Uterus (tissue), 4 donors: ENCODE data around the gene NDUFS2. TPM values are rescaled to one million over a fixed set of nuclear protein-coding genes. Genes with fewer than 3 reads are reported as not detected.

ENCODE experiments used
- DNase-seq, 2 donors: peaks; one replicate each; pipeline ENCODE4 v3.0.0-alpha.2; 2019 to 2020
- H3K27ac ChIP-seq, 2 donors: fragments of 200-600 bp; sonication (generic); 1 replicate in 1 of 2; 2 replicates in 1 of 2; pipeline ENCODE4 v1.5.1; 2016 to 2018
- H3K27me3 ChIP-seq, 2 donors: fragments of 200-600 bp; sonication (generic); one replicate each; pipeline ENCODE4 v1.5.1; 2018 to 2019; ENCODE audit warnings: control low read depth in 1 of 2
- H3K36me3 ChIP-seq, 2 donors: fragments of 200-600 bp; sonication (generic); one replicate each; pipeline ENCODE4 v1.5.1; 2019; ENCODE audit warnings: control low read depth in 1 of 2
- H3K4me1 ChIP-seq, 2 donors: fragments of 200-600 bp; sonication (generic); one replicate each; pipeline ENCODE4 v1.5.1; 2018 to 2019; ENCODE audit warnings: control low read depth in 1 of 2
- H3K4me3 ChIP-seq, 2 donors: fragments of 200-600 bp; sonication (generic); 1 replicate in 1 of 2; 2 replicates in 1 of 2; pipeline ENCODE4 v1.5.1; 2018 to 2019; ENCODE audit warnings: mild to moderate bottlenecking in 1 of 2
- H3K9me3 ChIP-seq, 2 donors: fragments of 200-600 bp; sonication (generic); one replicate each; pipeline ENCODE4 v1.5.1; 2019; ENCODE audit warnings: control low read depth in 1 of 2
- POLR2A ChIP-seq, 2 donors: fragments of 450-650 bp; IDR thresholded peaks; one replicate each; pipeline ENCODE4 v1.6.1; 2016; ENCODE audit warnings: antibody characterized with exemption in 2 of 2, mild to moderate bottlenecking in 1 of 2, moderate library complexity in 1 of 2
- intact Hi-C: fragments of 100-400 bp; cut with DNase I; formaldehyde crosslinking; loops from one replicate; pipeline ENCODE4 v1.15.1; 2023; ENCODE audit warnings: low total_unique reads
- total RNA-seq, 4 donors: library from RNA; depleted of rRNA in 3 of 4; stranded (reverse); fragments of >200 nt in 3 of 4; gene quantifications; one replicate each; pipeline versions ENCODE4 v1.1.0 to v1.2.4, GENCODE V29; 2014 to 2023
- TF ChIP-seq, protein P1 (sequence below), 4 experiments: fragments of 200-600 bp in 2 of 4; fragments of 450-650 bp in 2 of 4; sonication (generic) in 2 of 4; IDR thresholded peaks; one replicate each; pipeline ENCODE4 v1.5.1; 2016 to 2019; ENCODE audit warnings: antibody characterized with exemption in 4 of 4, mild to moderate bottlenecking in 2 of 4, moderate library complexity in 1 of 4
- donor health status: DM: yes; HTN: yes; CAD: no.

Gene NDUFS2
- total RNA-seq, 4 donors from 2014 or later = 43.8 to 107 (median 93.9) TPM

DNA sequence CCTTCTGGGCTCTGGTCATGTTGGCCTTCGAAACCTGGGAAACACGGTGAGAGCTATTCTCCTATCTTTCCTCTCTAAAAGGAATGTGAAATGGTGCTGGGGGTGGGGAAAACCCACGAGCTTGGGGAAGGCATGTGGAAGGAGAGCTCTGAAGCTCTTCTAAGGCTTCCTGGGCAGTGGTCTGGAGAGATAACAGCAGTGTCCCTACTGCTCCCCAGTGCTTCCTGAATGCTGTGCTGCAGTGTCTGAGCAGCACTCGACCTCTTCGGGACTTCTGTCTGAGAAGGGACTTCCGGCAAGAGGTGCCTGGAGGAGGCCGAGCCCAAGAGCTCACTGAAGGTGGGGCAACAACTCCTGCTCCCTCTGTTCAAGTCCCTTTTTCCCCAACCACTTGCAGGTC, 40.1 kb upstream of the NDUFS2 start:
- peaks cover 0 to 4% of the 10 kb centered on the region in 2 donors for H3K4me1 ChIP-seq
- intact Hi-C loops = no loop called here
- DNase-seq = no peak

DNA sequence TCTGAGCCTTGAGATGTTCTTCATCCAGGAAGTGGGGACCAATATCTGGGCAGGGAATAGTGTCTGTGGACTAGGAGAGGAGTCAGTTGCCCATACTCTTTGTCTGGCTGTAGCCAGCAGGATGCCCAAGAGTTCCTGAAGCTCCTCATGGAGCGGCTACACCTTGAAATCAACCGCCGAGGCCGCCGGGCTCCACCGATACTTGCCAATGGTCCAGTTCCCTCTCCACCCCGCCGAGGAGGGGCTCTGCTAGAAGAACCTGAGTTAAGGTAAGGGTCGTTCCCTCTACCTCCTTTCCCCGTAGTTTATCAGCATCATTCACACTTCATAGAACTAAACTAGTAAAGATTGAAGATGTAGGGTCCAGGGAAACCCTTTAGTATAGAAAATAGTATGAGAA, 39.4 kb upstream of the NDUFS2 start:
- no peaks in the 10 kb centered on the region for H3K9me3 ChIP-seq
- no peak for TF ChIP-seq POLR2A (IDR thresholded peaks at IDR 0.05)
- TF ChIP-seq, protein P1, sequence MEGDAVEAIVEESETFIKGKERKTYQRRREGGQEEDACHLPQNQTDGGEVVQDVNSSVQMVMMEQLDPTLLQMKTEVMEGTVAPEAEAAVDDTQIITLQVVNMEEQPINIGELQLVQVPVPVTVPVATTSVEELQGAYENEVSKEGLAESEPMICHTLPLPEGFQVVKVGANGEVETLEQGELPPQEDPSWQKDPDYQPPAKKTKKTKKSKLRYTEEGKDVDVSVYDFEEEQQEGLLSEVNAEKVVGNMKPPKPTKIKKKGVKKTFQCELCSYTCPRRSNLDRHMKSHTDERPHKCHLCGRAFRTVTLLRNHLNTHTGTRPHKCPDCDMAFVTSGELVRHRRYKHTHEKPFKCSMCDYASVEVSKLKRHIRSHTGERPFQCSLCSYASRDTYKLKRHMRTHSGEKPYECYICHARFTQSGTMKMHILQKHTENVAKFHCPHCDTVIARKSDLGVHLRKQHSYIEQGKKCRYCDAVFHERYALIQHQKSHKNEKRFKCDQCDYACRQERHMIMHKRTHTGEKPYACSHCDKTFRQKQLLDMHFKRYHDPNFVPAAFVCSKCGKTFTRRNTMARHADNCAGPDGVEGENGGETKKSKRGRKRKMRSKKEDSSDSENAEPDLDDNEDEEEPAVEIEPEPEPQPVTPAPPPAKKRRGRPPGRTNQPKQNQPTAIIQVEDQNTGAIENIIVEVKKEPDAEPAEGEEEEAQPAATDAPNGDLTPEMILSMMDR (IDR thresholded peaks at IDR 0.05) = no peak
- intact Hi-C loops = no loop called here
- H3K27me3 ChIP-seq = no peaks in the 10 kb centered on the region
- H3K27ac ChIP-seq = no peak overlapping the region
- peaks cover 0 to 6% of the 10 kb centered on the region in 2 donors for H3K4me1 ChIP-seq
- DNase-seq = no peak
- H3K36me3 ChIP-seq = no peaks in the 10 kb centered on the region
- H3K4me3 ChIP-seq = no peak overlapping the region

More for the DNA sequence above, 40.1 kb upstream of the NDUFS2 start:
- no peaks in the 10 kb centered on the region for H3K9me3 ChIP-seq
- H3K4me3 ChIP-seq = no peak overlapping the region
- TF ChIP-seq, protein P1 (IDR thresholded peaks at IDR 0.05) = no peak
- TF ChIP-seq POLR2A (IDR thresholded peaks at IDR 0.05) = no peak
- no peak overlapping the region for H3K27ac ChIP-seq
- no peaks in the 10 kb centered on the region for H3K36me3 ChIP-seq
- H3K27me3 ChIP-seq = no peaks in the 10 kb centered on the region

DNA sequence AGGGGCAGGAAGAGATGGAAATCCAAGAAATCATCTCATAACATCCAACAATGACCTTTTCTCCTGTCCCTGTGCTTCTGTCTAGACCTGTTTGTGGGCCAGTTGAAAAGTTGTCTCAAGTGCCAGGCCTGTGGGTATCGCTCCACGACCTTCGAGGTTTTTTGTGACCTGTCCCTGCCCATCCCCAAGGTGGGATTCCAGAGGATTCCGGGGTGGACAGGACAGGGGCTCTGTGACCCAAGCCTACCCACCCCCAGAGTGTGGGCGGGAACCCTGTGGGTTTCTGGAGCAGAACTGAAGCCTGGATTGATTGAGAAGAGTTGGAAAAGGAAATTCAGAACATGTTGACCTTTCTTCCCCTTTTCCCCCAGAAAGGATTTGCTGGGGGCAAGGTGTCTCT, 38.4 kb upstream of the NDUFS2 start:
- Histone ChIP-seq H3K36me3 (no peaks in the 10 kb centered on the region), H3K27ac (no peak overlapping the region), H3K4me1 (peaks cover 0 to 8% of the 10 kb centered on the region in 2 donors), H3K4me3 (no peak overlapping the region), H3K9me3 (no peaks in the 10 kb centered on the region), H3K27me3 (no peaks in the 10 kb centered on the region)
- intact Hi-C loops = no loop called here
- DNase-seq = no peak
- TF ChIP-seq, protein P1 (IDR thresholded peaks at IDR 0.05) = no peak

DNA sequence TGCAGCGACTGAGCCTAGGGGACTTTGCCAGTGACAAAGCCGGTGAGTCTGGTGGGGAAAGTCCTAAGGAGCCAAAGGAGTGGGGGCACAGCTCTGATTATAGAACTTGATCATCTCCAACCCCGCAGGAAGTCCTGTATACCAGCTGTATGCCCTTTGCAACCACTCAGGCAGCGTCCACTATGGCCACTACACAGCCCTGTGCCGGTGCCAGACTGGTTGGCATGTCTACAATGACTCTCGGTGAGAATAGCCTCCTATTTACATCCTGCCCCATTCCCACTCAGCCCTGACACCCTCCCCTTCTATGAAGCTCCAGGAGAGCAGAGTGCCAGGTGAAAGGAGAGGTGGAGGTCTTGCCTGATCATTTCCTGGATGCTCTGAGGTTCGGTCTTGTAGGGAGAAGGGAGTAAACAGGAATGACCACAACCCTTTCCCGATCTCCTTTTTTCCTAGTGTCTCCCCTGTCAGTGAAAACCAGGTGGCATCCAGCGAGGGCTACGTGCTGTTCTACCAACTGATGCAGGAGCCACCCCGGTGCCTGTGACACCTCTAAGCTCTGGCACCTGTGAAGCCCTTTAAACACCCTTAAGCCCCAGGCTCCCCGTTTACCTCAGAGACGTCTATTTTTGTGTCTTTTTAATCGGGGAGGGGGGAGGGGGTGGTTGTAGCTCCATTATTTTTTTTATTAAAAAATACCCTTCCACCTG, 37.1 kb upstream of the NDUFS2 start:
- Histone ChIP-seq H3K27me3 (no peaks in the 10 kb centered on the region), H3K9me3 (no peaks in the 10 kb centered on the region), H3K4me3 (peak overlapping the region; percentile 51 to 66), H3K4me1 (peaks cover 0 to 8% of the 10 kb centered on the region in 2 donors), H3K36me3 (no peaks in the 10 kb centered on the region), H3K27ac (peak overlapping the region; percentile 82 to 90)
- intact Hi-C loops = no loop called here
- TF ChIP-seq, protein P1 (IDR thresholded peaks at IDR 0.05) = no peak
- no peak for TF ChIP-seq POLR2A (IDR thresholded peaks at IDR 0.05)
- no peak for DNase-seq

DNA sequence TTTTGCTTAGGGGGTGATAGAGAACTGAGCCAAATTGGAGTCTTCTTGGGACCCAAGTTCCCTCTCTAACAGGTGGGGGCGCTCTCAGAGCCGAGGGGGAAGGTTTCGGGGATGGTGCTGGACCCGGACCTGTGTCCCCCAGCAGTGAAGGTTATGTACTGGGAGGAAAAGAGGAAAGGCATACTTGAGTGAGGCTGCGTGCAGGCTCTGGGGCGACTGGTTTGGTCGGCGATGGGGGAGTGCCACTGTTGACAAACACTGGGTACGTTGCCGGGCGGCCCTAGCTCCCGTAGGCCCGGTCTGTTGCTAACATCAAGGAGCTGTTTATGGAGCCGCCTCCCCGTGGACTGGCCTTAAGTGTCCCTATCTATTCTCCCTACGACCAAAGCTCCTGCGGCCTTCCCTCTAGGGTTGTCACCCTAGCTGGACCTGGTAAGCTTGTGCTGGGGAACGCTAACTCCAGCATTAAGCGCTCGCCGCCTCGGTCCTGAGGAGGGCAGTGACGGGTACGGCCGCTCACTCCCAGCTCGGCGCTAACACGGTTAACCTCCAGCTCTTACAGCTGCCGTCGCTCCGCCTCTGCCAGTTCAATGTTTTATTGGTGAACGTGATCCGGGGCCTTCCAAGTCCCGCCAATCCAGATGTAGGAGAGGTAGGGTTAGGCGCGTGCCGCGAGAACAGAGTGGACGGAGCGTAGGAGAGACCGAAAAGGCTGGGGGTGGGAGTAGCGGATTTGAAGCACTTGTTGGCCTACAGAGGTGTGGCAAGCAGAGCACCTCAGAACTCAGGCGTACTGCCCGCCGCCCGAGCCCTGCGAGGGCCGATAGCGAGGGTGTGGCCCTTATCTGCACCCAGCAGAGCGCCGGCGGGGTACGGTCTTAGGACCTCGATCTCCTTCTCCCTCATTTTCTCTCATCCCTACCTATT, 36.2 kb upstream of the NDUFS2 start, which contains the start of gene PPOX:
Gene PPOX, plus strand, starts transcription at position 685 of the 927 bp plus-strand sequence. CDS start 422 bp downstream, outside the sequence.
- intact Hi-C loops = no loop called here
- Histone ChIP-seq H3K36me3 (no peaks in the 10 kb centered on the region), H3K4me1 (peaks cover 0 to 8% of the 10 kb centered on the region in 2 donors)

More for the DNA sequence above, 36.2 kb upstream of the NDUFS2 start, which contains the start of gene PPOX:
- H3K27me3 ChIP-seq = no peaks in the 10 kb centered on the region
- peak within 1 kb of the TSS; percentile 82 to 90 for H3K27ac ChIP-seq
- peak within 1 kb of the TSS; percentile 51 to 66 for H3K4me3 ChIP-seq
- TF ChIP-seq POLR2A (IDR thresholded peaks at IDR 0.05) = peak; percentile 22 to 58
- TF ChIP-seq, protein P1 (IDR thresholded peaks at IDR 0.05) = peak; percentile 17 to 35 (median 34)
- DNase-seq = peak; percentile 93 to 97
- no peaks in the 10 kb centered on the region for H3K9me3 ChIP-seq
